HepG2 (cell line): ENCODE measurements around the gene ITGB6. TPM values are rescaled to one million over a fixed set of nuclear protein-coding genes. Genes with fewer than 3 reads are reported as not detected.

ENCODE experiments used
- ATAC-seq: fragments of 200-7000 bp; cut with Tn5 transposase; 3 replicates; pipeline ENCODE4 v1.9.1; 2020; ENCODE audit warnings: mild to moderate bottlenecking, moderate library complexity
- BruUV-seq: library from RNA; stranded (reverse); fragments of 400-500 nt; replicated peaks from 2 replicates; lab custom pipeline; 2021; lab: Mats Ljungman, UMichigan
- CTCF ChIA-PET: fragments of 300-600 bp; formaldehyde crosslinking; extraction: SDS; loops from one replicate; lab custom pipeline; 2021; ENCODE audit warnings: low total read pairs, inconsistent platforms, low intra/inter-chr PET ratio; lab: Yijun Ruan, JAX
- POLR2A ChIA-PET: fragments of 350-600 bp; sonication (Branson Sonifier 250); formaldehyde crosslinking; loops from one replicate; lab custom pipeline; 2020; ENCODE audit warnings: antibody characterized with exemption, inconsistent platforms; lab: Yijun Ruan, JAX
- DNase-seq: peaks from one replicate; pipeline ENCODE4 v3.0.0-alpha.2; 2015; ENCODE audit warnings: low spot score
- FAIRE-seq: peaks from 3 replicates; lab custom pipeline; 2011; peaks lifted over from hg19 to GRCh38; lab: Jason Lieb, UNC
- H2AFZ ChIP-seq: one replicate; pipeline ENCODE4 v1.6.1; 2011; ENCODE audit warnings: low read length, inconsistent platforms
- H3K27ac ChIP-seq: fragments of 300-600 bp; 3 replicates; pipeline ENCODE4 v1.8.0; 2011; ENCODE audit warnings: mixed run types, mild to moderate bottlenecking, mixed read lengths, low read length, inconsistent platforms; ENCODE audit not compliant: insufficient read depth; ENCODE audit errors: extremely low read length
- H3K27me3 ChIP-seq, 2 experiments: fragments of 200-600 bp in 1 of 2; 2 replicates in 1 of 2; 3 replicates in 1 of 2; pipeline versions ENCODE4 v1.6.0 to v1.8.0; 2011; ENCODE audit warnings: low read length in 2 of 2, mild to moderate bottlenecking in 2 of 2, moderate library complexity in 2 of 2, inconsistent platforms in 1 of 2; ENCODE audit not compliant: insufficient read depth in 2 of 2, control insufficient read depth in 1 of 2
- H3K36me3 ChIP-seq, 2 experiments: fragments of 200-600 bp in 1 of 2; replicated peaks in 1 of 2; 2 replicates in 1 of 2; 3 replicates in 1 of 2; pipeline versions ENCODE4 v1.5.1 to v1.8.0; 2011; ENCODE audit warnings: low read length in 2 of 2, inconsistent platforms in 1 of 2; ENCODE audit not compliant: insufficient read depth in 2 of 2, control insufficient read depth in 1 of 2
- H3K4me1 ChIP-seq: 2 replicates; pipeline ENCODE4 v1.5.1; 2012; ENCODE audit warnings: low read length, inconsistent platforms; ENCODE audit not compliant: insufficient read depth
- H3K4me2 ChIP-seq: 2 replicates; pipeline ENCODE4 v1.6.0; 2011; ENCODE audit warnings: low read depth, low read length, inconsistent platforms
- H3K4me3 ChIP-seq, 3 experiments: fragments of 200-600 bp in 1 of 3; sonication (generic), shearing (Covaris generic) in 1 of 3; replicated peaks in 1 of 3; 2 replicates each; pipeline ENCODE4 v1.5.1; 2011 to 2016; ENCODE audit warnings: low read length in 3 of 3, inconsistent platforms in 2 of 3, low read depth in 2 of 3, mild to moderate bottlenecking in 2 of 3, control low read depth in 1 of 3, mixed read lengths in 1 of 3; ENCODE audit not compliant: insufficient read depth in 1 of 3
- H3K79me2 ChIP-seq: one replicate; pipeline ENCODE4 v1.6.1; 2011; ENCODE audit warnings: low read length, inconsistent platforms; ENCODE audit not compliant: insufficient read depth
- H3K9ac ChIP-seq: 2 replicates; pipeline ENCODE4 v1.6.0; 2011; ENCODE audit warnings: mild to moderate bottlenecking, low read depth, low read length, inconsistent platforms; ENCODE audit not compliant: insufficient read depth
- H3K9me3 ChIP-seq: 2 replicates; pipeline ENCODE4 v1.5.1; 2012; ENCODE audit warnings: mild to moderate bottlenecking, low read length
- H4K20me1 ChIP-seq: 2 replicates; pipeline ENCODE4 v1.6.0; 2011; ENCODE audit warnings: inconsistent platforms, mild to moderate bottlenecking, low read length, moderate library complexity; ENCODE audit not compliant: insufficient read depth
- CENPX ChIP-seq: sonication (generic); formaldehyde crosslinking; IDR thresholded peaks from 2 replicates; pipeline ENCODE4 v1.9.0; 2021; ENCODE audit warnings: mild to moderate bottlenecking, missing genetic modification reagents, moderate library complexity
- FOXO1 ChIP-seq: sonication (generic); formaldehyde crosslinking; IDR thresholded peaks from 2 replicates; pipeline ENCODE4 v1.4.0; 2020; ENCODE audit warnings: missing genetic modification reagents
- HIVEP1 ChIP-seq: sonication (generic); formaldehyde crosslinking; IDR thresholded peaks from 2 replicates; pipeline ENCODE4 v1.4.0; 2020; ENCODE audit warnings: mild to moderate bottlenecking, missing genetic modification reagents
- KLF11 ChIP-seq: IDR thresholded peaks from 2 replicates; pipeline ENCODE4 v1.6.1; 2016; ENCODE audit warnings: missing compliant biosample characterization
- NR1H2 ChIP-seq: sonication (generic); formaldehyde crosslinking; IDR thresholded peaks from 2 replicates; pipeline ENCODE4 v1.8.1; 2022; ENCODE audit warnings: low read depth, missing genetic modification reagents, borderline replicate concordance
- ZFP41 ChIP-seq: sonication (generic); formaldehyde crosslinking; IDR thresholded peaks from 2 replicates; pipeline ENCODE4 v1.4.0; 2020; ENCODE audit warnings: mild to moderate bottlenecking, missing genetic modification reagents, borderline replicate concordance
- ZNF570 ChIP-seq: sonication (generic); formaldehyde crosslinking; IDR thresholded peaks from 2 replicates; pipeline ENCODE4 v1.4.0; 2020; ENCODE audit warnings: mild to moderate bottlenecking, missing genetic modification reagents, borderline replicate concordance
- ZNF776 ChIP-seq: sonication (generic); formaldehyde crosslinking; IDR thresholded peaks from 2 replicates; pipeline ENCODE4 v1.4.0; 2020; ENCODE audit warnings: mild to moderate bottlenecking, missing genetic modification reagents
- WGBS: methylation state at CpG from one replicate; pipeline ENCODE4 v1.1.6; 2017; ENCODE audit warnings: low lambda C conversion rate; 5-methylcytosine and 5-hydroxymethylcytosine counted together
- in situ Hi-C: cut with HindIII; loops from 2 replicates; pipeline ENCODE4 v1.10.0; 2017; ENCODE audit warnings: low pct_unique_long_range_greater_than_20kb; ENCODE audit not compliant: extremely low pct_ligation_motif_present
- intact Hi-C: fragments of 100-400 bp; cut with micrococcal nuclease; formaldehyde crosslinking; loops from one replicate; pipeline ENCODE4 v1.10.0; 2022; ENCODE audit not compliant: unreplicated experiment
- polyA plus RNA-seq, 8 experiments: library from polyadenylated mRNA; depleted of rRNA in 3 of 8; stranded (reverse) in 7 of 8; unstranded in 1 of 8; fragments of >200 nt; fragmentation: Illumina TruSeq in 4 of 8; extraction: Trizol in 4 of 8; gene quantifications; 2 replicates each; pipeline versions ENCODE4 v1.2.1 to v1.2.3, GENCODE V29; 2011 to 2016; ENCODE audit warnings: low read depth in 4 of 8, missing spikeins in 1 of 8, mixed read lengths in 1 of 8; ENCODE audit not compliant: insufficient read depth in 1 of 8
- total RNA-seq, 5 experiments: library from RNA; depleted of rRNA; stranded (reverse); fragments of >200 nt; fragmentation: Illumina TruSeq; extraction: Trizol; gene quantifications; 2 replicates each; pipeline ENCODE4 v1.2.3, GENCODE V29; 2016; ENCODE audit warnings: low read depth in 1 of 5
- TF ChIP-seq, protein P1 (sequence below), 2 experiments: fragments of 450-650 bp in 1 of 2; sonication (generic) in 1 of 2; formaldehyde crosslinking; IDR thresholded peaks; 2 replicates each; pipeline versions ENCODE4 v1.5.0 to v1.8.0; 2020 to 2022; ENCODE audit warnings: mild to moderate bottlenecking in 1 of 2, missing genetic modification reagents in 1 of 2
- TF ChIP-seq, protein P2 (sequence below): sonication (generic); formaldehyde crosslinking; IDR thresholded peaks from 2 replicates; pipeline ENCODE4 v1.4.0; 2020; ENCODE audit warnings: missing genetic modification reagents, mild to moderate bottlenecking, borderline replicate concordance
- TF ChIP-seq, protein P3 (sequence below): sonication (generic); formaldehyde crosslinking; IDR thresholded peaks from 2 replicates; pipeline ENCODE4 v1.8.0; 2022; ENCODE audit warnings: missing genetic modification reagents, mild to moderate bottlenecking, inconsistent platforms, borderline replicate concordance
- TF ChIP-seq, protein P4 (sequence below): sonication (generic); formaldehyde crosslinking; IDR thresholded peaks from 2 replicates; pipeline ENCODE4 v1.5.1; 2020; ENCODE audit warnings: mild to moderate bottlenecking, missing genetic modification reagents, borderline replicate concordance
- TF ChIP-seq, protein P5 (sequence below): sonication (generic); formaldehyde crosslinking; IDR thresholded peaks from 2 replicates; pipeline ENCODE4 v1.5.1; 2020; ENCODE audit warnings: mild to moderate bottlenecking, missing genetic modification reagents, borderline replicate concordance

The ITGB6 gene
- total and polyA plus RNA-seq, 2 of the 13 experiments (the other 11 are each of a cell fraction or from before 2014, with no cell fraction given) = not detected

DNA sequence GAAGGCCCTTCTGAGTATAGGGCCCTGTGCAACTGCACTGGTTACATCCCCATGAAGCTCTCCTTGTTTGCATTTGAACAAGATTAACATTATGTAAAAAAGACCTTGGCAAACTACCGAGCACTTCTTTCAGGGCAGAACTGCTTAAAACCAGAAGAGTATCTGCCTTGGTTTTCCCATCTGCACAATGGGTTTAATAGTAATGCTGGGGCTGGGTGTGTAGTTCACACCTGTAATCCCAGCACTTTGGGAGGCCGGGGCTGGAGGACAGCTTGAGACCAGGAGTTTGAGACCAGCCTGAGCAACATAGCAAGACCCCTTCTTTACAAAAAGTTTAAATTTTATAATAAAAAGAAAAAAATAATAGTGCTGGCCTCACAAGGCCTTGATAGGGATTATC is 146.1 kb downstream of the ITGB6 start (continued):
- TF ChIP-seq, protein P1, sequence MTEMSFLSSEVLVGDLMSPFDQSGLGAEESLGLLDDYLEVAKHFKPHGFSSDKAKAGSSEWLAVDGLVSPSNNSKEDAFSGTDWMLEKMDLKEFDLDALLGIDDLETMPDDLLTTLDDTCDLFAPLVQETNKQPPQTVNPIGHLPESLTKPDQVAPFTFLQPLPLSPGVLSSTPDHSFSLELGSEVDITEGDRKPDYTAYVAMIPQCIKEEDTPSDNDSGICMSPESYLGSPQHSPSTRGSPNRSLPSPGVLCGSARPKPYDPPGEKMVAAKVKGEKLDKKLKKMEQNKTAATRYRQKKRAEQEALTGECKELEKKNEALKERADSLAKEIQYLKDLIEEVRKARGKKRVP (CRISPR knock-in tag; IDR thresholded peaks at IDR 0.05) = no peak
- TF ChIP-seq ZNF570 (CRISPR knock-in tag) (no peak), ZNF776 (CRISPR knock-in tag) (no peak), HIVEP1 (no peak), KLF11 (CRISPR knock-in tag) (no peak), CENPX (CRISPR knock-in tag) (no peak)
- TF ChIP-seq, protein P2, sequence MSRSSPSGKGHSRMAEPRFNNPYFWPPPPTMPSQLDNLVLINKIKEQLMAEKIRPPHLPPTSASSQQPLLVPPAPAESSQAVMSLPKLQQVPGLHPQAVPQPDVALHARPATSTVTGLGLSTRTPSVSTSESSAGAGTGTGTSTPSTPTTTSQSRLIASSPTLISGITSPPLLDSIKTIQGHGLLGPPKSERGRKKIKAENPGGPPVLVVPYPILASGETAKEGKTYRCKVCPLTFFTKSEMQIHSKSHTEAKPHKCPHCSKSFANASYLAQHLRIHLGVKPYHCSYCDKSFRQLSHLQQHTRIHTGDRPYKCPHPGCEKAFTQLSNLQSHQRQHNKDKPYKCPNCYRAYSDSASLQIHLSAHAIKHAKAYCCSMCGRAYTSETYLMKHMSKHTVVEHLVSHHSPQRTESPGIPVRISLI (CRISPR knock-in tag) = no peak
- TF ChIP-seq, all 625 proteins: peak for 0

DNA sequence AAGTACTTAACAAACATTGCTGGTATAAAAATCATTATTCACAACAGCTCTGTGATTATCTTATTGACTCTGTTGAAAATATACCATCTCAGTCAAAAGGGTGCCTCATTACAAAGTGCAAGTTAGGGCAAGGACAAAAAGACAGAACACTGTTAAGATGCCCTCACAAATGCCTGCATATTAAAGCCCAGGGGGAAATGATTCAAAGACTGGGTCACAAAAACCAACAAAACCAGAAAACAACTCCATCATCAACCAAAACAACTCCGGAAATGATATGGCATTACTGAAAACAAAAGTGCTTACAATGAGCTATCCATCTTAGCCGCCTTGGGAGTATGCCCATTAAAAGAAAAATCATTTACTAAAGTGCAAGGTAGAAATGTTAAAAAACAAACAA is 147.5 kb downstream of the ITGB6 start:
- ATAC-seq (no peak), FAIRE-seq (no peak), DNase-seq (no peak)
- Histone ChIP-seq H2AFZ (no peak overlapping the region), H3K27ac (no peak overlapping the region), H3K4me2 (no peak overlapping the region), H3K4me3 (no peak overlapping the region), H3K9me3 (no peaks in the 10 kb centered on the region), H4K20me1 (no peaks in the 10 kb centered on the region), H3K4me1 (peaks cover 5% of the 10 kb centered on the region; the same call in 1 of the 2 replicates), H3K79me2 (no peaks in the 10 kb centered on the region), H3K36me3 (no peaks in the 10 kb centered on the region), H3K27me3 (peaks cover 0 to 13% of the 10 kb centered on the region in 2 experiments; a peak in 3 of 5 replicates), H3K9ac (no peak overlapping the region)
- intact Hi-C loops (no loop called here), in situ Hi-C loops (no loop called here)
- ChIA-PET CTCF (no interaction called here), POLR2A (no interaction called here)
- WGBS = 37% methylated on average over 2 of the region's 2 CpGs
- no TSS peak for BruUV-seq
- TF ChIP-seq NR1H2 (CRISPR knock-in tag) (no peak), ZFP41 (CRISPR knock-in tag) (no peak), FOXO1 (CRISPR knock-in tag) (no peak)
- TF ChIP-seq, protein P3, sequence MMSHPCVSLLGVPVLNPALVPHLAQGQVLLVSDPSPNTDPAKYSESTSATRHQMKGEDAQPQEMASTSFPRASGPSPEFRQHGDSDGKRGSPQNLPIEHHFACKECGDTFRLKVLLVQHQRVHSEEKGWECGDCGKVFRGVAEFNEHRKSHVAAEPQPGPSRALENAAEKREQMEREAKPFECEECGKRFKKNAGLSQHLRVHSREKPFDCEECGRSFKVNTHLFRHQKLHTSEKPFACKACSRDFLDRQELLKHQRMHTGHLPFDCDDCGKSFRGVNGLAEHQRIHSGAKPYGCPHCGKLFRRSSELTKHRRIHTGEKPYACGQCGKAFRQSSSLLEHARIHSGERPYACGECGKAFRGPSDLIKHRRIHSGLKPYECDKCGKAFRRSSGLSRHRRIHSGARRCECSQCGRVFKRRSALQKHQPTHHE (CRISPR knock-in tag) = no peak
- TF ChIP-seq, protein P4, sequence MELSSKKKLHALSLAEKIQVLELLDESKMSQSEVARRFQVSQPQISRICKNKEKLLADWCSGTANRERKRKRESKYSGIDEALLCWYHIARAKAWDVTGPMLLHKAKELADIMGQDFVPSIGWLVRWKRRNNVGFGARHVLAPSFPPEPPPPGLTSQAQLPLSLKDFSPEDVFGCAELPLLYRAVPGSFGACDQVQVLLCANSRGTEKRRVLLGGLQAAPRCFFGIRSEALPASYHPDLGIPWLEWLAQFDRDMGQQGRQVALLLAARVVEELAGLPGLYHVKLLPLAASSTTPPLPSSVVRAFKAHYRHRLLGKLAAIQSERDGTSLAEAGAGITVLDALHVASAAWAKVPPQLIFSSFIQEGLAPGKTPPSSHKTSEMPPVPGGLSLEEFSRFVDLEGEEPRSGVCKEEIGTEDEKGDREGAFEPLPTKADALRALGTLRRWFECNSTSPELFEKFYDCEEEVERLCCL (CRISPR knock-in tag) = no peak
- TF ChIP-seq, protein P5, sequence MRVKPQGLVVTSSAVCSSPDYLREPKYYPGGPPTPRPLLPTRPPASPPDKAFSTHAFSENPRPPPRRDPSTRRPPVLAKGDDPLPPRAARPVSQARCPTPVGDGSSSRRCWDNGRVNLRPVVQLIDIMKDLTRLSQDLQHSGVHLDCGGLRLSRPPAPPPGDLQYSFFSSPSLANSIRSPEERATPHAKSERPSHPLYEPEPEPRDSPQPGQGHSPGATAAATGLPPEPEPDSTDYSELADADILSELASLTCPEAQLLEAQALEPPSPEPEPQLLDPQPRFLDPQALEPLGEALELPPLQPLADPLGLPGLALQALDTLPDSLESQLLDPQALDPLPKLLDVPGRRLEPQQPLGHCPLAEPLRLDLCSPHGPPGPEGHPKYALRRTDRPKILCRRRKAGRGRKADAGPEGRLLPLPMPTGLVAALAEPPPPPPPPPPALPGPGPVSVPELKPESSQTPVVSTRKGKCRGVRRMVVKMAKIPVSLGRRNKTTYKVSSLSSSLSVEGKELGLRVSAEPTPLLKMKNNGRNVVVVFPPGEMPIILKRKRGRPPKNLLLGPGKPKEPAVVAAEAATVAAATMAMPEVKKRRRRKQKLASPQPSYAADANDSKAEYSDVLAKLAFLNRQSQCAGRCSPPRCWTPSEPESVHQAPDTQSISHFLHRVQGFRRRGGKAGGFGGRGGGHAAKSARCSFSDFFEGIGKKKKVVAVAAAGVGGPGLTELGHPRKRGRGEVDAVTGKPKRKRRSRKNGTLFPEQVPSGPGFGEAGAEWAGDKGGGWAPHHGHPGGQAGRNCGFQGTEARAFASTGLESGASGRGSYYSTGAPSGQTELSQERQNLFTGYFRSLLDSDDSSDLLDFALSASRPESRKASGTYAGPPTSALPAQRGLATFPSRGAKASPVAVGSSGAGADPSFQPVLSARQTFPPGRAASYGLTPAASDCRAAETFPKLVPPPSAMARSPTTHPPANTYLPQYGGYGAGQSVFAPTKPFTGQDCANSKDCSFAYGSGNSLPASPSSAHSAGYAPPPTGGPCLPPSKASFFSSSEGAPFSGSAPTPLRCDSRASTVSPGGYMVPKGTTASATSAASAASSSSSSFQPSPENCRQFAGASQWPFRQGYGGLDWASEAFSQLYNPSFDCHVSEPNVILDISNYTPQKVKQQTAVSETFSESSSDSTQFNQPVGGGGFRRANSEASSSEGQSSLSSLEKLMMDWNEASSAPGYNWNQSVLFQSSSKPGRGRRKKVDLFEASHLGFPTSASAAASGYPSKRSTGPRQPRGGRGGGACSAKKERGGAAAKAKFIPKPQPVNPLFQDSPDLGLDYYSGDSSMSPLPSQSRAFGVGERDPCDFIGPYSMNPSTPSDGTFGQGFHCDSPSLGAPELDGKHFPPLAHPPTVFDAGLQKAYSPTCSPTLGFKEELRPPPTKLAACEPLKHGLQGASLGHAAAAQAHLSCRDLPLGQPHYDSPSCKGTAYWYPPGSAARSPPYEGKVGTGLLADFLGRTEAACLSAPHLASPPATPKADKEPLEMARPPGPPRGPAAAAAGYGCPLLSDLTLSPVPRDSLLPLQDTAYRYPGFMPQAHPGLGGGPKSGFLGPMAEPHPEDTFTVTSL (CRISPR knock-in tag) = no peak
